K562 (cell line): ENCODE measurements around the gene ZNF669. TPM values are rescaled to one million over a fixed set of nuclear protein-coding genes. Genes with fewer than 3 reads are reported as not detected.

Experiments used
- ATF3 ChIP-seq, 2 experiments: fragments of 450-650 bp in 1 of 2; sonication (generic) in 1 of 2; formaldehyde crosslinking in 1 of 2; IDR thresholded peaks in 1 of 2; conservative IDR thresholded peaks in 1 of 2; 2 replicates each; pipeline versions ENCODE4 v1.6.1 to v1.8.1; 2016 to 2023; ENCODE audit warnings: mild to moderate bottlenecking in 2 of 2, moderate library complexity in 2 of 2, inconsistent platforms in 1 of 2, missing genetic modification reagents in 1 of 2
- BRCA1 ChIP-seq, 2 experiments: fragments of 450-650 bp in 1 of 2; sonication (generic) in 1 of 2; formaldehyde crosslinking in 1 of 2; IDR thresholded peaks; 2 replicates each; pipeline versions ENCODE4 v1.5.0 to v1.6.1; 2017 to 2020; ENCODE audit warnings: mild to moderate bottlenecking in 1 of 2, missing genetic modification reagents in 1 of 2
- JUN ChIP-seq, 2 experiments: sonication (generic) in 1 of 2; formaldehyde crosslinking in 1 of 2; IDR thresholded peaks; 2 replicates each; pipeline versions ENCODE4 v1.6.1 to v1.8.0; 2012 to 2022; ENCODE audit warnings: borderline replicate concordance in 2 of 2, mild to moderate bottlenecking in 2 of 2, improper control_type of control experiment in 1 of 2, low read depth in 1 of 2, low read length in 1 of 2, missing genetic modification reagents in 1 of 2
- KLF1 ChIP-seq: fragments of 450-650 bp; IDR thresholded peaks from 2 replicates; pipeline ENCODE4 v1.6.1; 2016; ENCODE audit warnings: missing genetic modification characterization, missing compliant biosample characterization
- NFYB ChIP-seq: IDR thresholded peaks from 2 replicates; pipeline ENCODE4 v1.6.1; 2011; ENCODE audit warnings: mild to moderate bottlenecking, moderate library complexity; ENCODE audit not compliant: insufficient read length; ENCODE audit errors: extremely low read depth
- NR2F6 ChIP-seq: fragments of 450-650 bp; formaldehyde crosslinking; IDR thresholded peaks from 2 replicates; pipeline ENCODE4 v1.4.0; 2020; ENCODE audit warnings: mild to moderate bottlenecking
- PHF20 ChIP-seq: fragments of 450-650 bp; IDR thresholded peaks from 2 replicates; pipeline ENCODE4 v1.6.1; 2018; ENCODE audit not compliant: partially characterized antibody
- POLR2G ChIP-seq: fragments of 200-400 bp; formaldehyde crosslinking; IDR thresholded peaks from 2 replicates; pipeline ENCODE4 v1.6.1; 2017; ENCODE audit warnings: low read depth, mild to moderate bottlenecking, antibody characterized with exemption, low read length, moderate library complexity
- POLR3A ChIP-seq: IDR thresholded peaks from 2 replicates; pipeline ENCODE4 v1.6.1; 2011; ENCODE audit warnings: borderline replicate concordance, mild to moderate bottlenecking, moderate library complexity; ENCODE audit not compliant: insufficient read length, insufficient read depth; ENCODE audit errors: extremely low read depth
- PPARD ChIP-seq: fragments of 250-450 bp; sonication (Bioruptor Pico); IDR thresholded peaks from 2 replicates; pipeline ENCODE4 v1.8.0; 2022; ENCODE audit warnings: inconsistent platforms, mild to moderate bottlenecking, moderate library complexity
- PRMT5 ChIP-seq: sonication (generic); formaldehyde crosslinking; IDR thresholded peaks from 2 replicates; pipeline ENCODE4 v1.5.0; 2020; ENCODE audit warnings: missing genetic modification reagents
- RCOR1 ChIP-seq, 2 experiments: IDR thresholded peaks; 2 replicates each; pipeline ENCODE4 v1.6.1; 2012; ENCODE audit warnings: low read depth in 2 of 2, low read length in 2 of 2, borderline replicate concordance in 1 of 2, improper control_type of control experiment in 1 of 2
- SAP30 ChIP-seq: fragments of 200-600 bp; sonication (generic); IDR thresholded peaks from 2 replicates; pipeline ENCODE4 v1.6.1; 2012; ENCODE audit warnings: borderline replicate concordance, low read depth, mild to moderate bottlenecking, moderate library complexity, low read length, control low read depth, inconsistent platforms; ENCODE audit not compliant: insufficient read depth, poor library complexity, severe bottlenecking
- SREBF2 ChIP-seq: sonication (generic); formaldehyde crosslinking; IDR thresholded peaks from 2 replicates; pipeline ENCODE4 v1.4.0; 2020; ENCODE audit warnings: mild to moderate bottlenecking, missing genetic modification reagents
- TAL1 ChIP-seq: fragments of 450-650 bp; IDR thresholded peaks from 2 replicates; pipeline ENCODE4 v1.6.1; 2016; ENCODE audit warnings: mild to moderate bottlenecking
- XRCC3 ChIP-seq: fragments of 450-650 bp; IDR thresholded peaks from 2 replicates; pipeline ENCODE4 v1.6.1; 2017; ENCODE audit warnings: mild to moderate bottlenecking, moderate library complexity
- ZBTB9 ChIP-seq: fragments of 450-650 bp; formaldehyde crosslinking; IDR thresholded peaks from 2 replicates; pipeline ENCODE4 v1.4.0; 2020; ENCODE audit warnings: mild to moderate bottlenecking, moderate library complexity
- ZNF146 ChIP-seq: IDR thresholded peaks from one replicate; pipeline ENCODE4 v1.6.1; 2018; ENCODE audit warnings: missing compliant biosample characterization; ENCODE audit not compliant: unreplicated experiment
- ZNF24 ChIP-seq: fragments of 450-650 bp; IDR thresholded peaks from 2 replicates; pipeline ENCODE4 v1.6.1; 2016
- ZNF324 ChIP-seq: fragments of 250-450 bp; sonication (Bioruptor Pico); IDR thresholded peaks from 2 replicates; pipeline ENCODE4 v1.4.0; 2020; ENCODE audit warnings: mild to moderate bottlenecking
- ZNF75A ChIP-seq: fragments of 450-650 bp; formaldehyde crosslinking; IDR thresholded peaks from 2 replicates; pipeline ENCODE4 v1.4.0; 2020; ENCODE audit warnings: mild to moderate bottlenecking
- polyA plus RNA-seq, 8 experiments: library from polyadenylated mRNA; depleted of rRNA in 4 of 8; stranded (reverse) in 5 of 8; unstranded in 3 of 8; fragments of >200 nt; fragmentation: Nextera tagmentation in 2 of 8; fragmentation: Illumina TruSeq in 1 of 8; extraction: Ambion mirVana in 2 of 8; extraction: Trizol in 1 of 8; gene quantifications; 2 replicates each; pipeline versions ENCODE4 v1.2.1 to v1.2.3, GENCODE V29; 2011 to 2014; ENCODE audit warnings: inconsistent platforms in 1 of 8, missing spikeins in 1 of 8
- total RNA-seq, 7 experiments: library from RNA; depleted of rRNA in 6 of 7; stranded (reverse); fragments of >200 nt in 6 of 7; fragmentation: Illumina TruSeq in 2 of 7; extraction: Trizol in 2 of 7; gene quantifications; 2 replicates each; pipeline versions ENCODE4 v1.2.1 to v1.2.3, GENCODE V29; 2011 to 2021; ENCODE audit warnings: low replicate concordance in 1 of 7
- TF ChIP-seq, protein P1 (sequence below): fragments of 450-650 bp; IDR thresholded peaks from one replicate; pipeline ENCODE4 v1.6.1; 2018; ENCODE audit warnings: mild to moderate bottlenecking, moderate library complexity; ENCODE audit not compliant: partially characterized antibody
- TF ChIP-seq, protein P2 (sequence below): fragments of 450-650 bp; formaldehyde crosslinking; IDR thresholded peaks from 2 replicates; pipeline ENCODE4 v1.4.0; 2022; ENCODE audit warnings: mild to moderate bottlenecking, moderate library complexity

Gene ZNF669
- total and polyA plus RNA-seq, 9 of the 15 experiments (the other 6 are each of a cell fraction or from before 2014, with no cell fraction given): 5.3 to 18.3 (median 10.2) TPM

- TF ChIP-seq NR2F6 (CRISPR knock-in tag): no peak
- no peak; the same call in 1 of the 2 replicates for TF ChIP-seq TAL1
- TF ChIP-seq PPARD (CRISPR knock-in tag): no peak
- no peak for TF ChIP-seq ZNF24
- no peak for TF ChIP-seq ZNF324 (CRISPR knock-in tag)
- TF ChIP-seq XRCC3: no peak
- peak in 1 of 2 experiments; percentile 85; a peak in 2 of 4 replicates for TF ChIP-seq RCOR1 (IDR thresholded peaks at IDR 0.05; ENCODE audit: borderline replicate concordance in 1 of 2, low read depth in 2 of 2, low read length in 2 of 2)
- no peak for TF ChIP-seq BRCA1 (IDR thresholded peaks at IDR 0.05)
- no peak for TF ChIP-seq BRCA1 (CRISPR knock-in tag; IDR thresholded peaks at IDR 0.05)
- TF ChIP-seq NFYB: peak; percentile 96
- TF ChIP-seq POLR3A: no peak
- TF ChIP-seq, protein P1, sequence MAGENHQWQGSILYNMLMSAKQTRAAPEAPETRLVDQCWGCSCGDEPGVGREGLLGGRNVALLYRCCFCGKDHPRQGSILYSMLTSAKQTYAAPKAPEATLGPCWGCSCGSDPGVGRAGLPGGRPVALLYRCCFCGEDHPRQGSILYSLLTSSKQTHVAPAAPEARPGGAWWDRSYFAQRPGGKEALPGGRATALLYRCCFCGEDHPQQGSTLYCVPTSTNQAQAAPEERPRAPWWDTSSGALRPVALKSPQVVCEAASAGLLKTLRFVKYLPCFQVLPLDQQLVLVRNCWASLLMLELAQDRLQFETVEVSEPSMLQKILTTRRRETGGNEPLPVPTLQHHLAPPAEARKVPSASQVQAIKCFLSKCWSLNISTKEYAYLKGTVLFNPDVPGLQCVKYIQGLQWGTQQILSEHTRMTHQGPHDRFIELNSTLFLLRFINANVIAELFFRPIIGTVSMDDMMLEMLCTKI: no peak
- no peak for TF ChIP-seq SREBF2 (CRISPR knock-in tag)
- peak; percentile 96 for TF ChIP-seq ATF3 (IDR thresholded peaks at IDR 0.05)
- peak; percentile 92 for TF ChIP-seq ATF3 (CRISPR knock-in tag; conservative IDR thresholded peaks at IDR 0.05)
- no peak for TF ChIP-seq PRMT5 (CRISPR knock-in tag)
- no peak for TF ChIP-seq KLF1 (tag)
- TF ChIP-seq SAP30: peak; percentile 88
- peak; percentile 91 for TF ChIP-seq PHF20
- peak; percentile 99 for TF ChIP-seq JUN (IDR thresholded peaks at IDR 0.05; ENCODE audit: borderline replicate concordance, low read depth, low read length)
- TF ChIP-seq JUN (CRISPR knock-in tag; IDR thresholded peaks at IDR 0.05; ENCODE audit: borderline replicate concordance): peak; percentile 61; the same call in 1 of the 2 replicates
- no peak for TF ChIP-seq ZNF146
- TF ChIP-seq ZNF75A (CRISPR knock-in tag): no peak
- 0 out of 2 replicates have a peak, but pooled peaks have one; percentile 42 for TF ChIP-seq ZBTB9
- TF ChIP-seq, protein P2, sequence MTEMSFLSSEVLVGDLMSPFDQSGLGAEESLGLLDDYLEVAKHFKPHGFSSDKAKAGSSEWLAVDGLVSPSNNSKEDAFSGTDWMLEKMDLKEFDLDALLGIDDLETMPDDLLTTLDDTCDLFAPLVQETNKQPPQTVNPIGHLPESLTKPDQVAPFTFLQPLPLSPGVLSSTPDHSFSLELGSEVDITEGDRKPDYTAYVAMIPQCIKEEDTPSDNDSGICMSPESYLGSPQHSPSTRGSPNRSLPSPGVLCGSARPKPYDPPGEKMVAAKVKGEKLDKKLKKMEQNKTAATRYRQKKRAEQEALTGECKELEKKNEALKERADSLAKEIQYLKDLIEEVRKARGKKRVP (CRISPR knock-in tag): no peak
- peak; percentile 97 for TF ChIP-seq POLR2G
Observed at GRCh38 chr1:247103859-247104591, at the start of gene ZNF669 (continued).
